DMS53 treated with DMSO at 0.1 percent for 48 hours (cell line): ENCODE data around the gene RBM34.
"Not testable (repeated sequence)": the region's sequence is repeated elsewhere in the genome, so short reads cannot be mapped to it uniquely, and the experiment has no call there.

ENCODE experiments used
- DNase-seq: peaks from one replicate; lab custom pipeline; 2025; ENCODE audit not compliant: unreplicated experiment; lab: John Stamatoyannopoulos, UW

The RBM34 gene, protein sequence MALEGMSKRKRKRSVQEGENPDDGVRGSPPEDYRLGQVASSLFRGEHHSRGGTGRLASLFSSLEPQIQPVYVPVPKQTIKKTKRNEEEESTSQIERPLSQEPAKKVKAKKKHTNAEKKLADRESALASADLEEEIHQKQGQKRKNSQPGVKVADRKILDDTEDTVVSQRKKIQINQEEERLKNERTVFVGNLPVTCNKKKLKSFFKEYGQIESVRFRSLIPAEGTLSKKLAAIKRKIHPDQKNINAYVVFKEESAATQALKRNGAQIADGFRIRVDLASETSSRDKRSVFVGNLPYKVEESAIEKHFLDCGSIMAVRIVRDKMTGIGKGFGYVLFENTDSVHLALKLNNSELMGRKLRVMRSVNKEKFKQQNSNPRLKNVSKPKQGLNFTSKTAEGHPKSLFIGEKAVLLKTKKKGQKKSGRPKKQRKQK

DNA sequence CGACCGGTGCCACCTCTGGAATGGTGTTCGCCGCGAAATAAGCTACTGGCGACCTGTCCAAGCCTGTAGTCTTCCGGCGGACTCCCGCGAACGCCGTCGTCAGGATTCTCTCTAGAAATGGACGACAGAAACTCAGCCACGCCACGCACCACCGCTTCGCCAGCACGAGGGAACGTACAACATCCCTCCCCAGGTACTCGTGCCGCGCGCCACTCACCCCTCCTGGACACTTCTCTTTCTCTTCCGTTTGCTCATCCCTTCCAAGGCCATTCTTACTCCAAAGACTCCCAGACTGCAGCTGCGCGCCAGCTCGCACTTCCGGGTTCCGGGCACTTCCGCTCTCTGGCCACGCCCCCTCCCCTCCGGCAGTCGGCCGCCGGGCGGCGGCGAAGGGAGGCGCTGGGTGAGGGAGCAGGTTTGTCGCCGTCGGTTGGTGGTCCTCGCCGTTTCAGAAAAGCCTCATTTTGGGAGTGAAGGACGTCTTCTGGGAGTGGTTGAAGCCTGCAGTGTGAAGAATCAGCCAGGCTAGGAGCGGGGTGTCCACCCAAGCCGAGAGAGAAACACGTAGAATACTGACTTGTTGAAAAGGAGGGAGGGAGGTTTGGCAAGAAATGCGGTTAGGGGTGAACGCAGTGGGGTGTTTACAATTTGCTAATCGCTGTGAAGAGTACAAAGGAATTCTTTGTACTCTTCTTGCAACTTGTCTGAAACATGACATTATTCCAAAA lies at the start of gene RBM34:
Gene RBM34, minus strand, starts transcription at position 294 of the 728 bp plus-strand sequence. Its CDS starts 24 bp downstream, at position 270.
- peak; percentile 70 for DNase-seq

DNA sequence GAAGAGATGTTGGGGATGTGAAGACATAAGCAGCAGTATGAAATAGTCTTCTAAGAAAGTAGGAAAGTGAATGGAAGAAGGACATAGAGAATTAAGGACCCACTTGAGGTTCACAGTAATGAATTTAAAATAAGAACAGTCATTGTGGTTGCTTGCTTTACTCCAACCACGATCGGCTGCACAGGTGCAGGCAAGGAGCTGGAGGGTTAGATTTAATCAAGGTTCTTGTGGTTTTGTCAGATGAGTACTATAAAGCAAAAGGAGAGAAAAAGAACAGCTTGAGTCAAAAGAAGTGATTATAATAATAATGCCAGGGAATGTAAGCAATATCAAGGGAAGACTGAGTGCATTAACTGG lies 46.1 kb upstream of the RBM34 start:
- DNase-seq = no peak

DNA sequence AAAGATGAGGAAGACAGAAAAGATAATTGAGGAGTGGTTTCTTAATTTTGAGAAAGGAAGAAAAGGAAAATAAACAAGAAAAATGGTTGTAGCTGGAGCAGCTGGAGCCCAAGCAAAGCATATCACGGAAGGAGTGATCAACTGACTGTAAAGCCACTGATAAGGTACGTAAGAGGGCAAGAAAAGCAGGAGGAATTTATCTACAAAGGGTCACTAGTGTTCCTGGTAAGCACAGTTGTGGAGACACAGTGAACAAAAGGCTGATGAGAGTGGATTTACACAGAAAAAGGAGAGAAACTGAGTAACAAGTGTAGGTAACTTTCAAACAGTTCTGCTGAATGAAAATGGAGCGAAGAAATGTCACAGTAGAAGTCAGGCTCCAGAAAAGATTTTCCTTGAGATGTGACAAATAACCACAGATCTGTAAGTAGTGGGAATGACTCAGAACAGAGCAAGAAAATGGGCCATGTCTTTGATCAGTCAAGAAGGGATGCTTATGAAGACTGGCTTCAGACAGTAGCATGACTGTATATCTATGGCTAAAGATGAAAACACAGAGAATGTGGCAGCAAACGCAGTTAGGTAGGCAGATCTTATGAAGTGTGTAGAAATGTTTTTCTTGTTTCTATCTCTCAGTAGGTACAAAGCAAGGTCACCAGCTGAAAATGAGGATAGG lies 45.6 kb upstream of the RBM34 start:
- DNase-seq = no peak

DNA sequence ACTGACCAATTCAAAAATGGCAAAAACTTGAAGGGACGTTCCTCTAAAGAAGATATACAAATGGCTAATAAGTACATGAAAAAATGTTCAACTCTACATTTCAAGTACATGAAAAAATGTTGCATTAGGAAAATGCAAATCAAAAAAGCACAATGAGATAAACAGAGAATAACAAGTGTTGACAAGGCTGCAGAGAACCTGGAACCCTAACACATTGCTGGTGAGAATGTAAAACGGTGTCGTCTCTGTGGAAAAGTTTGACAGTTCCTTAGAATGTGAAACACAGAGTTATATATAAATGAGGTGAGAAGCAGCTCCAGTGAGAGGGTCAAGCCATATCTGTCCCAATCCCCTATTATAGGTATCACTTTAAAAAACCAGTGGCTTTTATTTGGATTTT lies 44.6 kb upstream of the RBM34 start:
- DNase-seq = no peak

DNA sequence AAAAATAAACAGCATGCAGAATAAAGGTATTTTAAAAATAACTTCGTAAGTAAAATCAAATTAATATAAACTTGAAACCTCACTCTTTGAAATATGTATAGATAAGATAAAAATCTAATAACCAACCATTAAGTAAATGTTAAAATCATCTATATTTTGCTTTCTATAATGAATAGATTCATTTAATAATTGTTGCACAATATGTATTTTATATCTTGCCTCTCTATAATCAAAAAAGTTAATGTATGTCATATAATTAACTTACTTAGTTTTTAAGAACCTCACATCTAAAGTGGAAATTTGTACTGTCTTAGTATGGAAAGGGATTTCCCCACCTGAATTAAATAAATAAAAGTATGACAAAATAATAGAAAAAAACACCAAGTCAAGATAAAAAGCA lies 42.4 kb upstream of the RBM34 start:
- no peak for DNase-seq

DNA sequence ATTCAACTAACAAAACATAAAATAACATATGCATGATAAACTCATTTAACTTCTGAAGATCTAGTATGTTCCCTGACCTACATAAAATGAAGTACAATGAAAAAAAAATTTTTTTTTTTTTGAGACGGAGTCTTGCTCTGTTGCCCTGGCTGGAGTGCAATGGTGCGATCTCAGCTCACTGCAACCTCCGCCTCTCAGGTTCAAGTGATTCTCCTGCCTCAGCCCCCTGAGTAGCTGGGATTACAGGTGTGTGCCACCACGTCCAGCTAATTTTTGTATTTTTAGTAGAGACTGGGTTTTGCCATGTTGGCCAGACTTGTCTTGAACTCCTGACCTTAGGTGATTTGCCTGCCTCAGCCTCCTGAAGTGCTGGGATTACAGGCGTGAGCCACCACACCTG lies 41.4 kb upstream of the RBM34 start:
- not testable (repeated sequence) for DNase-seq

DNA sequence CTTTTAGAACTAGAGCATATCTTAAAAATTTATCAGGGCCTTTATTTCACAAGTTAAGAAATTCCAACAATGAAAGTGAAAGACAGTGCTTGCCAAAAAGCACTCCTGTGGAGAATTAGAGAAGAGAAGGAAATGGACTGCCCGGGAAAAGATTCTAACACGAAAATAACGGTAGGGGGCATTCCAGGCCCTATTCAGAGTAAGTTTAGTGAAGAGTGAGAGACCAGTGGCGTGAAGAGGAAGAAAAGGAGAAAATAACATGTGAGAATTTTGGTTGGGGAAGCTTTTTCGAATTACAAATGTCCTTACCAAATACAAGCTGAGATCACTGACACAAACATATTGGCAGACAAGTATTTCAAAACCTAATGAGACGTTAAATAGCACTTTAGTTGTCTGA lies 38.4 kb upstream of the RBM34 start:
- no peak for DNase-seq

DNA sequence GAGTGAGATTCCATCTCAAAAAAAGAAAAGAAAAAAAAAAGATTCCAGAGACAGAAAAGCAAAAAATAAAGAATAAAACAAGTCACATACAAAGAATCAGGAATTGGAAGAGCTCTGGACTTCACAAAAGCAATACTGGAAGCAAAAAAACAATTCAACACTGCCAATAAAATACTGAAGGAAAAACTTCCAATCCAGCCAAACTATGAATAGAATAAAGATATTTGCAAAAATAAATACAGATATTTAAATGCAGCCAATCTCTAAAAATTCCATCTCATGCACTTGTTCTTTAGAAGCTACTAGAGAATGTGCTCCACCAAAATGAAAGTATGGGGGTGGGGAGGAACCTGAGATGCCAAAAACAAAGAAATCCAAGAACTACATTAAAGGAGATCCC lies 29.4 kb upstream of the RBM34 start:
- DNase-seq = no peak

DNA sequence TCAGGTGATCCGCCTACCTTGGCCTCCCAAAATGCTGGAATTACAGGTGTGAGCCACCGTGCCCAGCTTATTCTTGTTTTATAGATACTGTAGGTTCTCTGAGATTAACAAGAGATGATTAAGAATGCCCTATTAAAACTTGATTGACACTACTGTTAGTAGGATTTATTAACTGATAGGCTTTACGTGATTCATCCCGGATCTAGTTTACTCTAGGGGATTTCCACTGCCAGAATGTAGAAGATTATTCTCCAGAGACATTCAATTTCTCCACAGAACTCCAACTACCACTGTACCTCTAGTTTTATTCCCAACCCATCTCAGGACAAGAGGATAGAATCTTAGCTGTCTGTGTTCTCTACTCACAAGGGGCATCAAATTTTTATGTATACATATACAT lies 26.3 kb upstream of the RBM34 start:
- DNase-seq = no peak

DNA sequence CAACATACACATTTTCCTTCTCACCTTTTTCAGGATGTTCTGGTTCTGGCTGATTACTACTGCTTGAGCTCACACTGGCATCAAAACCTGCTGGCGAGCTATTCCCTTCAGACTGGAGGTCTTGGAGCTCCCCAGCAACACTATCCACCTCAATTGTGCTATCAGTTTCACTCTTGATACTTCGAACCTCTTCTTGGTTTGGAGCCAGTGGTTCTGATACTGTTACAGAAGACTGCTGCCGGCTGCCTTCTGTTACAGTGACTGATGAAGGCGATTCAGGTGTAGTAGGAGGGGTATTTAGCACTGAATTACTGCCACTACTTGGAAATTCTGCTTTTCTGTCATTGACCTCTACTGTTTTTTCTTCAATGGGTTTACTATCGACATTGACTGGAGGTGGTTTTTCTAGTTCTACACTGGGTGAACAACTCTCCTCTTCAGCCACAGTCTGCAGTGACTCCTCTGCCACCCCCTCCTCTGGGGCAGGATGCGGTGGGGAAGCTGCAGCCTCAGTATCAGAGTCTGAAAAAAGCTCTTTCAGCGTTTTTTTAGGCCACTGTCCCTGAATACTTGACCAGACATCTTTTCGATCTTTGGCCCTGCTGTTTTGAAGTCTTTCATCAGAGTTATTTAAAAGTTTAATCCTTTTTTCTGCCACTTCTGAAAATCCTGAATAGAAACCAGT lies 20.7 kb upstream of the RBM34 start:
- no peak for DNase-seq

DNA sequence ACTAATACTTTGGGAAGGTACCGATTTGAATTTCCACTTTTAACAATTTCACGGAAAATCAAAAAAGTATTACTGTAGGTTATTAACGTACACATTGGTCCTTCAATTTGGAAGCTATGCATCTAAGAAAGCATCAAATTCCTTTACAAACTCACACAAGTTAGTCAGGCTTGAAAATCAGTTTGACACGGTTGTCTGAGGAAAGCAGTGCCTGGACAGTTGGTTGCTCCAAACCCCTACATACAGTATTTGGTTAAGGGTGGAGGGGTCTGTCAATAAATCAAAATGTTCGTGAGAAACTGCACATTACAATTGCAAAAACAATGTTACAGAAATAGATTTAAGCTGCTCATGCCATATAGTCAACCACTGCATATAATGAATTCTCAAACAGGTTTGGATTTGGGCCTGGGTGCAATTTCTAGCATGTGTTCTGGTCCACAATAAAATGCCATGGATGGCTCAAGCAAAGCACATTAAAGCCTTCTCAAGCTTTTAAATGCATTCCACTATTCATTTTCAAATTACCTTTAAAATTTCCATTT lies 19.9 kb upstream of the RBM34 start:
- DNase-seq = no peak

DNA sequence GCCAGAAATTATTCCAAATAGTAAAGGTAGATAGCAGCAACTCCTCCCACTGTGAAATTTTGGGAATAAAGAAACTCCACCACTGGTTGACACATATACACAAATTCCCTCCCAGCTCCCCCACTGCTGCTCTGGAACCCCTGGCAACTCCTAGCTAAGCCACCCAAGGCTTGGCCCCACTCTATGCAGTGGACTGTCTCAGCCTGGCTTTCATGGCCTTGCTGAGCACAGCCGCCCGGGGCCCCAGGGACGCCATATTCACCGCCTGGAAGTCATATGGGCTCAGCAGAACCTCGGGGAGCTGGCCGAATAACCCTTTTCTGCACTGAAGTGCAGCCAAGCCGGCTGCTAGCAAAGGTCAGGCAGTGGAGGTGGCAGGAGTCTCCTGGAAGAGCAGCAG lies 15.4 kb upstream of the RBM34 start:
- no peak for DNase-seq

DNA sequence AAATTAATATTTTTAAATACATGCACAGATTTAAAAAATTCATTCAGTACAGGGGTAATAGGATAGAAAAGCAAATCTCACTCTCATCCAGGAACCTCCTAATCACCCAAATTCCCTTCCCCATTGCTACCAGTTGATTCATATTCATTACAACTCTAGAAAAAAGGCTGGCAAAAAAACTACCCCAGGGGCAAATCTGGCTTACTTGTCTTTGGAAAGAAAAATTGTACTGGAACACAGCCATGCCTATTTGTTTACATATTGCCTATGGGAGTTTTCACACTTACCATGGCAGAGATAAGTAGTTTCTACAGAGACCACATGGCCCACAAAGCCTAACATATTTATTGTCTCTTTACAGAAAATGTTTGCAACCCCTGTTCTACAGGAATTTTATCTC lies 8.9 kb upstream of the RBM34 start:
- no peak for DNase-seq

DNA sequence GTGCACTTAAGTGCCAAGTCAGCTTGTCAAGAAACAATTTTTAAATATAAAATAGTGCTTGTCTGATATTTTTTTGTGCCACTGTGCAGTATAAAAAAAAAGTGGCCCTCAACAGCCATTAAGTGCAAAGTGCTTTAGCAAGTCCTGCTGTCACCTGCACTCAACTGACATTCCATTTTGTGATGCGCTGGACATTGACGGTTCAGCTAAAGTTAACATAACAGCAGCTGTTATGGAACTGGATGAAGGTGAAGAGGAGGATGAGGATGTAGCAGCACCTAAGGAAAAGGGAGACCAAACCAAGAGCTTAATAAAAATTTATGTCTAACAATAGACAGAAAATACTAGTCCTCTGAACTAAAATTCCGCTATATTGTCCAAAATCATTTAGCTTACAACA lies 7.3 kb upstream of the RBM34 start:
- DNase-seq = no peak

DNA sequence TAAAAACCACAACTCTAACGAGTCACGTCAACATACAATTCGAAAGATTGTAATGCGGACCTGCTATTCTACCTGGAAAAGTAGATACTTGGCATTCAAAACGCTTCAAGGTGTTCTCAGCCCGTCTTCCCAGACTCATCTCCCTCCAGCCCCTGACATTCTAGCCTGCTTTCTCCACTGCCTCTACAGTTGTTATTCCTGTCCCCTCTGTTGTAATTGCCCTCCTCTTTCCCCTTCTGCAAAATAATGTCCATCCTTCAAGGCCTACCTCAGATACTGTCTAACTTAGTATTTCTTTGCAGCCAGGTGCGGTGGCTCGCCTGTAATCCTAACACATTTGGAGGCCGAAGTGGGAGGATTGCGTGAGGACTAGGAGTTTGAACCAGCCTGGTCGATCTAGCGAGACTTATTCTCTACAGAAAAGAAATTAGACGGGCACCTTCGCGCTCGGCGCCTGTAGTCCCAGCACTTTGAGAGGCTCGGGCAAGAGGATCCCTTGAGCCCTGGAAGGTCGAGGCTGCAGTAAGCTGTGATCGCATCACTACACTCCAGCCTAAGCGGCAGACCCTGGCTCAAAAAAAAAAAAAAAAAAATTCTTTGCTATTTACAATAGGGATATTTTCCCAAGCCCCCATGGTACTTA lies 756 bp upstream of the RBM34 start:
- DNase-seq = no peak

DNA sequence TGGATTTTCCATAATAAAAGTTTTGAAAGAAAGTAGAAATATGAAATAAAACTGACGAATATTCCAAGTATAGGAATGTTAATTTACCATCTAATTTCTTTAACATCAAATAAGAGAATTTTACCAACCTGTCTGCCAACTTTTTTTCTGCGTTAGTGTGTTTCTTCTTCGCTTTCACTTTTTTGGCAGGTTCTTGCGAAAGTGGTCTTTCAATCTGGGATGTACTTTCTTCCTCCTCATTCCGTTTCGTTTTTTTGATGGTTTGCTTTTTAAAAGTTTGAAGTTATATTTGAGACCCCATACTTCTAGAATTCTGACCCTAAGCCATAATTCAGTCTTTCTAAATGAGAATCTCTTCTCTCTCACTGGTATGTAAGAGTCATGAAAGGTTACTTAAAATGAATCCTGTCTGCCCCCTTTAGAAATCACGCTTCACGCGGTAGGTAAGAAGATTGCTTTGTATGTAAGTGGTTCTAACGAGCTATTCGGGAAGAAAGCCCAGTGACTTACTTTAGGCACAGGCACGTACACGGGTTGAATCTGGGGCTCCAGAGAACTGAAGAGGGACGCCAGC lies 580 bp downstream of the RBM34 start:
- peak; percentile 53 for DNase-seq

DNA sequence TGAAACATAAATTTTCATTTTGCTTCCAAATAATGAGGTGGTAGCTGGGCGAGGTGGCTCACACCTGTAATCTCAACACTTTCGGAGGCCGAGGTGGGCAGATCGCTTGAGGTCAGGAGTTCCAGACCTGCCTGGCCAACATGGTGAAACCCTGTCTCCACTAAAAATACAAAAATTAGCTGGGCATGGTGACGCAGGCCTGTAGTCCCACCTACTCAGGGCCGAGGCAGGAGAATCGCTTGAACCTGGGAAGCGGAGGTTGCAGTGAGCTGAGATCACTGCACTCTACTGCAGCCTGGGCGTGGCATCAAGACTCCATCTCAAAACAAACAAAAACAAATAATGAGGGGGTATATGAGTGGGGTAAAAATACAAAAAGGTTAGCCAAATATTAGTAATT lies 1.1 kb downstream of the RBM34 start:
- not testable (repeated sequence) for DNase-seq

DNA sequence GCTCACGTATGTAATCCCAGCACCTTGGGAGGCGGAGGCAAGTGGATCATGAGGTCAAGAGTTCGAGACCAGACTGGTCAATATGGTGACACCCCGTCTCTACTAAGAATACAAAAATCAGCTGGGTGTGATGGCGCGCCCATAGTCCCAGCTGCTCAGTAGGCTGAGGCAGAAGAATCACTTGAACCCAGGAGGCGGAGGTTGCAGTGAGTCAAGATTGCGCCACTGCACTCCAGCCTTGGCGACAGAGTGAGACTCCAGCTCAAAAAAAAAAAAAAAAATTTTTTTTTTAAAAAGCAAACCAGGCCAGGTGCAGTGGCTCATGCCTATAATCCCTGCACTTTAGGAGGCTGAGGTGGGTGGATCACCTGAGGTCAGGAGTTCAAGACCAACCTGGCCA lies 1.8 kb downstream of the RBM34 start:
- not testable (repeated sequence) for DNase-seq

DNA sequence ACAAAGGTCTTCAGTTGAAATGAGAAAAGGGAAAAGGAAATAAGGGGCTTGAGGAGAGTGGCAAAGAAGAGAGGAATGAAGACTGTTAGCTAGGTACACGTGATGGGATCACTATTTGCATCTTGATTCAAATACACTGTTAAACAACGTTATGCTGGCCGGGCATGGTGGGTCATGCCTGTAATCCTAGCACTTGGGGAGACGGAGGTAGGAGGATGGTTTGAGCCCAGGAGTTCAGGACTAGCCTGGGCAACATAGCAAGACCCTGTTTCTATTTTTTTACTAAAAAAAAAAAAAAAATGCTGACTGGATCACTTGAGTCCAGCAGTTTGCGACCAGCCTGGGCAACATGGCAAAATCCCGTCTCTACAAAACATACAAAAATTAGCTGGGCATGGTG lies 2.4 kb downstream of the RBM34 start:
- DNase-seq = no peak

DNA sequence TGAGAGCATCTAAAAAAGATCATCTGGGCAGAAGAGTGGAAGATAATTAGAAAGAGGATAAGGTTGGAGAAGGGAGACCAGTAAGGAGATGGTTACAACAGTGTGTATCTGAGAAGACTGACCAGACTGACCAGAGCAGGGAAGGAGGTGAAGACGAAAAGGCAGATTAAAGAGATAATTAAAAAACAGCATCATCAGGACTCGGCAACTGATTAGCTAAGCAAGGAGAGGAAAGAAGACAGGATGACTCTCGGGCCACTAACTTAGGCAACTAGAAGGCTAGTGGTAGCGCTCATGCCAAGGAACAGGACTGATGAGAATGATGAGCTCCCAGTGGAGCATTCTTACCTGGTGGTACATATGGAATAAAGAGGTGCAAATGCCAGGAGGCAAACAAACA lies 3.9 kb downstream of the RBM34 start:
- DNase-seq = no peak
